ENCODE measurements around the gene SLC24A5. TPM values are rescaled to one million over a fixed set of nuclear protein-coding genes. Genes with fewer than 3 reads are reported as not detected.

SLC24A5 gene
- total RNA-seq, 1 experiment from 2014 or later, result not detected

DNA sequence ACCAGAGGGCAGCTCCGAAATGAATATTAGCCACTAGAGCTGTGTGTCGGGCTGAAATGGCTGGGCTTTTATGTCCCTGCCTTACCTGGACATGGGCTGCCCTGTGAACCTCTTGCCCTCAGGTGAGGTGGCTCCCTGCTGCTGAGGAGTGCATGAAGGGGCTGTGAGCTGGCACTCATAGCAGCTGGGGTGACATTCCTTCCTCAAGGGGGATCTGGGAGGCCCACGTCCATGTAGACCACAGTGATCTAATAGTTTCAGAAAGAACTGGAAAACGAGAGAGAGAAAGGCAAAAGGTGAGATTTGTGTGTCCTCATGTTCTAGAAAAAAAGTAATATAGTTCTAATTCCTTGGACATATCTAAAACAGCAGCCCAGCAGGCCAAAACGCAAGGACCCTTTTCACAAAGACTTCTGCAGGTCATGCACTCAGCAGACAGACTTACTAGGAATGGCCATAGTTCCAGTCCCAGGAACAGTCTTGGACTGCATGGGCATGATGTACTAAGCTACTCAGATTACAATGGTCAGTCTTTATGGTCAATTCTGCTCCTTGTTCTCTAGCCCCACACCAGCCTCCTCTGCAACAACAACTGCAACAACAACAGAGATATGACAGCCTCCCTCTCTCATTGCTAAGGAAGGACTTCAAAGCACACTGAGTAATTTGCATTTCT, 10.8 kb upstream of the SLC24A5 start:
- DNase-seq (ENCODE audit: low spot score), result no peak

DNA sequence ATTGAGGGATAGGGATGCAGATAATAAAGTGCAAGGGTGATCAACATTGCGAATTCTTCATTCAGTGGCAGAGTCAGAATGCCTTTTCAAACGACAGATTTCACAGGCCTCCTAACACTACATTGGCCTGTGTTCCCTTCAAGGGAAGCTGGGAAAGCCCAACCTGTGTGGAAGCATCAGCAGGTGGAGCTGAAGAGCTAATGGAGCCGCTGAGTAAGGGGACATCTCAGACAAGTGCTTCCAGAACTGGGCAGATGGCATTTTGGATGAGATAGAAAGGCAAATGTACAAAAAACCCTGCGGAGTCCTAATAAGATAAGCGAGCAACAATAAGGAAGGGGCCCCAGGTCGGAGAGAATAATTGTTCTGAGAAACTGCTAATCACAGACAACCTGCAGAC, 8.5 kb upstream of the SLC24A5 start:
- DNase-seq (ENCODE audit: low spot score), result no peak

DNA sequence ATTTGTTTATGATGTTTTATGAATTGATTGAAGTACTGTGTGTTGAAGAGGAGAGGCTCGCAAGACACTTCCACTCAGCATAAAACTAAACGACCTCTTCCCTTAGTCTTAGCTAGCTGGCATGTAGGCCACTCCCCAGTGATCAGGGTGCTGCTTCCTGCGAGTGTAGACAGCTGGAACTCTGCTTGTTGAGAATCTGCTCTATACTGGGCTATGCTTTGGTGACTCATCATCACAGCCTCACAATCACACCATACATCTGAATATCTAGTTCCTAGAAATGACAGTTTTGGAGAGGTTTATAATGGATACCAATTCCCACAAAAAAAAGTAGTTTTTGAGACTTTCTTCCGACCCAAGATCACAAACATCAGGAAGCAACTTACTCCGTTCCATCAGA, 1.5 kb upstream of the SLC24A5 start:
- no peak for DNase-seq (ENCODE audit: low spot score)

DNA sequence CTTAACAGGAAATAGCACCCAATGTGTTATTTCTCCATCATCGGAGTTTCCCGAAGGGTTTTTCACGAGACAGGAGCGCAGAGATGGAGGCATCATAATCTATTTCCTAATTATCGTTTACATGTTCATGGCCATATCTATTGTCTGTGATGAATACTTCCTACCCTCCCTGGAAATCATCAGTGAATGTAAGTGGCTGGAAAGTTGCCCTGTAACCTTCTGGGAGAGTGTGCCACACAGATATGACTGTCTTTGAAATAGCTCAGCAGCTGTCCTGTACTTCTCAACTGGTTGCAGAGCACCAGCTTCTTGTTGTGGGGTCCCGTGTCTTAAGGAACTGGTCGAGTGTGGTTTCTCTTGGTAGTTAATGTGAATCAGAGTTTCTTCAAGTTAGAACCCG, 1.1 kb downstream of the SLC24A5 start:
- no peak for DNase-seq (ENCODE audit: low spot score)

DNA sequence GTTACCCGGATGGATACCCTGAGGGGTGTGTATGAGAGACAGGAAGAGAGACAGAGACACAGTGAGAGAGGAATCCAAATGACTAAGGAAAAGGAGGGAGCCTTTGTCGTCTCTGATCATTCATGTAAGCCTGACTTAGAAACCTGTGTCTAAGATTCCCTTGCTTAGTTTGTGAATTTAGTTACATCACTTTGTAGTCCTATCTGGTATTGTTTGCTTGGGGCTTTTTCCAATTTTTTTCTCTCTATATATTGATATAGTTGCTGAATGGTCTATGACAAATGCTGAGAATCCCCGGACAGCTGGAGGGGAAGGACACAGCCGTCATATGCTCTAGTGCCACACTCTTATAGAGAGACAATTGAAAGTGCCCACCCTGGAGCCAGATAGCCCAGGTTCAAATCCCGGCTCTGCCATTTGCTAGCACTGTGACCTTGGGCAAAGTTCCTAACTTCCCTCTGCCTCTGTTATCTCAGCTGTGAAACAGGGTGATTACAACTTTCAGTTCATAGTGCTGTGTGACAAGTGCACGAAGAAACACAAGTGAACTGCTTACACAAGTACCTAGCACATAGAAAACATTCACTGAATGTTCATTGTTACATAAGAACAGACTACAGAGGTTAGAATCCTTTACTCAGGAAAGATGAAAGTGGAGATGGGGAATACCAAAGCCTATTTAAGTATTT, 6.0 kb downstream of the SLC24A5 start:
- DNase-seq (ENCODE audit: low spot score), result no peak

DNA sequence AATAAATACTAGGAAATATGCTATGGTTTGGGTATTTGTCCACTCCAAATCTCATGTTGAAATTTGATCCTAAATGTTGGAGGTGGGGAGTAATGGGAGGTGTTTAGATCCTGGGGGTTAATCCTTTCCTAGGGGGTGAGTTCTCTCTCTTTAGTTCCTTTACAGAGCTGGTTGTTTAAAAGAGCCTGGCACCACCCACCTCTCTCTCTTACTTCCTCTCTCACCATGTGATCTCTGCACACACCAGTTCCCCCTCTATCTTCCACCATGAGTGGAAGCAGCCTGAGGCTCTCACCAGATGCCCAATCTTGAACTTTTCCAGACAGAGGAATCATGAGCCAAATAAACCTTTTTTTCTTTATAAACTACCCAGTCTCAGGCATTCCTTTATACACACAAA, 10.5 kb downstream of the SLC24A5 start:
- no peak for DNase-seq (ENCODE audit: low spot score)

DNA sequence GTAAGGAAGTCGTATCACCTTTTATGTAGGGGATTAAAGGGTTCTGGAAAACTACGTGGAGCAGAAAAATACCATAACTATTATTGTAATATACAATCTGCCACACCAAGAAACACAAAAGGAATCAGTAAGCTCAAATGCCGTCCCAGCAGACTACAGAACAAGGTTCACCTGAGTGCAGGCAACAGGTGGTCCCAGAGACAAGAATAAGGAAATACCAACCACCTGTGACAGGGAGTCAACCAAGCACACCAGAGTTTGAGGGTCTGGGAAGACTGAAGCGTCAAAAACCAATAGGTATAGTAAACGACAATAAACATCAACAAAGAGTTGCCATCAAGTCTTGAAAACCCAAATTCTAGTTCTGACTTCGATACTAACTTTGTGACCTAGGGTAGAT, 12.1 kb downstream of the SLC24A5 start:
- no peak for DNase-seq (ENCODE audit: low spot score)

DNA sequence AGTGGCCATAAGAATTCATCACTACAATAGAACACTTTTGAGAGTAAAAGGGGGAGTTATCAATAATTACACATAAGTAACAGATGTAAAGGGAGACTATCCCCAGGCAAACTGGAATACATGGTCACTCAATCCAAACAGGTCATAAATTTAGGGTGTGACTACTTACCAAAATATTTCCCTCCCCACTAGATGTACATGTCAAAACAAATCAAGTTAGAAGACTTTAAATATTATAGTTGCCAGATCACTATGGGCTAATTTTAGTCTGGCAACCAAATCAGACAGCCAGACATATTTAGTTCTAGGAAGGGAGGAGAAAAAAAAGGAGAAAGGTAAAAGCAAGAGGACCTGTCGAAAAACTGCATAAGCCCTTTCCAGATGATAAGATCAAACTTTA, 23.1 kb downstream of the SLC24A5 start:
- DNase-seq (ENCODE audit: low spot score), result no peak

DNA sequence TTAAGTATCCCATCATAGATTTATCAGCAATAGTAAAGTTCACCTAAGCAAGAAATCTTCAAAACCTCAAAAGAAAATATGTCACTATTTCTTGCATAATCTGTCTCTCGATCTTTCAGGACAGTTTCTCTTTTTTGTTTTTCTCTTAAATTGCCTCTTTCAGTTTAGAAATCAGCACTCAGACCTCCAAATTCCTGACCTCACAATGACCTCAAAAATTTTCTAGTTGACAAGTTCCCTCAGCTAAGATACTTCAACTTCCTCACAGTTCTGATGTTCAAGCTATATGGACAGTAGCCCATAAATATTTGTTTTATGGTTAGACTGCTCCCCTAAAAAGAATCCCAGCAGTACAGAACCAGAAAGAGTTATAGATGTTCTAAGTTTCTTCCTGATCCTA, 24.1 kb downstream of the SLC24A5 start:
- DNase-seq (ENCODE audit: low spot score), result no peak

DNA sequence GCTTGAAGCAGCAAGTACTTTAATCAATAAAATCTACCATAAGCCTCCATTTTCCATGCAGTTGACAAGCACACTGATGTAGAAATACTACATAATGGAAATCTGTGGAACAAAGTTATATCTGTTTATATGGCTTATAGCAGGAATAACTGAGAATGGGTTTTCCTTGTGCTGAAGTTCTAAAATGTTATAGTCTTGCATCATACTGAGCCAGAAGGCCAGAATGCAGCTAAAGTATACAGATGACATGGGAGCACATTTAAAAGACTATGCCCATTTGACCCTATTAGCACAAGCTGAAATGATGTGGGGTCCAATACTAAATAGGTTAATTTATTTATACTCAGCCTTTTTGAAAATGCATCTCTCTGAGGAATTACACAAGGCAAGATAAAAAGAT, 25.1 kb downstream of the SLC24A5 start:
- no peak for DNase-seq (ENCODE audit: low spot score)

DNA sequence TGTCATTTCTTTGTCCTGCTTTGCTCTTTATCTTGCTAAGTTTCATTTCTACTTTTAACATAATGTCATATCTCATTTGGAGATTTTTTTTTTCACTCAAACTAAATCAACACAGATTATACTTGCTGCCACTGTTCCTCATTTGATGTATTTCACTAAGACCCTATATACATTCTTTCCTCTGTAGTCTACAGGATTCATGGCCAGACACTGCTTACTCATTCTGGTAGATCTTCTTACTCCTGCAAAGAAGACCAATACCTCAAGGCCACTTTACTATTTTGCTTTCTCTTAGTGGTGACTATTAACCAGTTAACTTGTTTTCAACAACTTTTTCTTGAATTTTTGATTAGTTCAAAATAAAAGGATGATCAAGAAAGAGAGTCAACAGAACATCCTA, 26.6 kb downstream of the SLC24A5 start:
- DNase-seq (ENCODE audit: low spot score), result no peak

DNA sequence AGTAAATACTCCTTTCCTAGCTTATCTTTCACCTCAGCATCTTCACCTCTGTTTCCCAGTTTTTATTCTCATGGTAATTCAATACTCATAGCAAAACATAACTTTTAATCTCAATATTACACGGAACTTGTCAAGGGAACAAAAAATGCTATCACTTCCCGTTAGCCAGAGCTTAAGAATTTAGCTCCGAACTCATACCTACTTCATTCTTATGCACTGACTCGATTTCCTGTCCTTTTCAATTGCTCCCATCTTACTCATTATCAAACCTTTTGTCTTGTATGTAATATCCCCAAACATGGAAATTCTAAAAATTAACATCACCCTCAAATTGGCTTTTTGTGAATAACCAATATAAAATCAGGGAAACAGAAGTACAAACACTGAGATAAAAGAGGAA, 29.1 kb downstream of the SLC24A5 start:
- DNase-seq (ENCODE audit: low spot score), result no peak

DNA sequence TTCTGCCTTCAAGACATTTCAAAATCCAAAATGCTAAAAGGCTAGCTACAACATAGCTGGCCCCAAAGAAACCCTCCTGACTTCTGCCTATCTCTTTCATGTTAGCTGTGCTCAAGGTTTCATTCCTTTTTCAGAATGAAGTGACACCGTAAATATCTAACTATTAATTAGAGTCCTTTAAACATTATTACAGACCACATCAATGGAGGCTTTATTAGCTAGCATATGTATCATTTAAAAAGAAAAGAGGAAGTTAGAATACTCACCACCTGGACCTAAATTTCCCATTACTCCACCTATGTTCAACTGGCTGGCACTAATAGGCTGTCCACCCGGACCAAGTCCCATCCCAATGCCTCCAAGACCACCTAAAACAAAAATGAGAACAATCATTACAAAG, 32.7 kb downstream of the SLC24A5 start:
- no peak for DNase-seq (ENCODE audit: low spot score)

DNA sequence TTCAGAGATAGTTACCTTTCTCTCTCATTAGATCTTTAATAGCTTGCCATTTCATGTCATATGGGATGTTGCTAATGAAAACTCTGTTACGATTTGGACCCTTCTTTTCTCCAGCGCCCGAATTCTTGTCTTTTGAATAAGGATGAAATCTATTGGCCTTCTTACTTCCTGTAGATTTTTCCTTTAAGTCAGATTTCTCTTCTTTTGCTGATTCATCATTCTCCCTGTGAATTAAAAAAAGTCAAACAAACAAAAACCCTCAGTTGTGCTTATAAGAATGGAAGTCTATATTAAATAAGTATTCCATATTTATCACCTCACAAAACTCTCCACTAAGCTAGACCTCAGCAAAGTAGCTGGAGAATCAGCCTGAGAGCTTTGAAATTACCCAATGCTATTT, 47.8 kb downstream of the SLC24A5 start:
- DNase-seq (ENCODE audit: low spot score), result no peak

DNA sequence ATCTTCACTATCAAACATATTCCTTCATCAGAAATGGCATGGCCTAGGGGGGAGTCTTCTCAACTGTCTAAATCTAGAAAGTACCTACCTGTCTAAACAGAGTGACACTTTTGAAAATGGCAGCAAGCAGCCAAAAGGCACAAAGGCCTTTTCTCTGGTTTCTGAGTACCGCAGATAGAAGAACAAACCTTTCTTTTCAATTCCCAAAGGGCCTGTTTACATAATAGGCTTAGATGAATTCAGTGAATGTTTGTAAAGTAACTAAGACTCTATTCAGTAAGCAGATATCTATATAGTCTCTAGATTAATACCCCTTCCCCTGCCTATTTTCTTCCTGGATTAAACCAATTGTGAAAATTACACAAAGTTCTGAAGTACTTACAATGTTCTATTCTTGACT, 50.2 kb downstream of the SLC24A5 start:
- DNase-seq (ENCODE audit: low spot score), result no peak

DNA sequence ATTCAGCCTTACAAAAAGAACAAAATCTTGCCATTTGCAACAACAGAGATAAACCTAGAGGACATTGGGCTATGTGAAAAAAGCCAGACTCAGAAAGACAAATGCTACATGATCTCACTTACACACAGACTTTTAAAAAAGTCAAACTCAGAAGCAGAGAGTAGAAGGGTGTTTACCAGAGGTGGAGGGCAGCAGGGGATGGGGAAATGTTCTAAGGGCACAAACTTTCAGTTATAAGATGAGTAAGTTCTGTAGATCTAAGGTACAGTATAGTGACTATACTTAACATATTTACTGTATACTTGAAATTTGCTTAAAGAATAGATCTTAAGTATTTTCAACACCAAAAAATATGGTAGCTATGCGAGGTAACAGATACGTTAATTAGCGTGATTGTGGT, 54.3 kb downstream of the SLC24A5 start:
- DNase-seq (ENCODE audit: low spot score), result no peak

DNA sequence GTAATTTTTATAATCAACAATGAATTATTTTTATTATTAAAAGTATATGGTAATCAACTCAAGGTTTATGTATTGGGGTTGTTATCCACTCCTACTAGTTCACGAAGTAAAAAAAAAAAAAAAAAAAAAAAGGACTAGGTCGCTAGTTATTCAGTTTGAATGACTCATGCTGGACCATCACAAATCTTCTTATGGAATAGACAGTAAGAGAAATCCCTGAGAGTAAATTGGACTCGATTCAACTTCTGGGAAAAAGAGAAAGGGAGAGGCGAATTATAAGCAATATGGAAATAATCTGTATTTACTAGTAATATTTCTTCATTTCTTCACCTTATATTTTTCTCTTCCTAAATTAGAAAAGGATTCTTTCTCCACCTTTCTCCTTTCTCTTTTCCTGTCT, 55.3 kb downstream of the SLC24A5 start:
- DNase-seq (ENCODE audit: low spot score), result no peak

DNA sequence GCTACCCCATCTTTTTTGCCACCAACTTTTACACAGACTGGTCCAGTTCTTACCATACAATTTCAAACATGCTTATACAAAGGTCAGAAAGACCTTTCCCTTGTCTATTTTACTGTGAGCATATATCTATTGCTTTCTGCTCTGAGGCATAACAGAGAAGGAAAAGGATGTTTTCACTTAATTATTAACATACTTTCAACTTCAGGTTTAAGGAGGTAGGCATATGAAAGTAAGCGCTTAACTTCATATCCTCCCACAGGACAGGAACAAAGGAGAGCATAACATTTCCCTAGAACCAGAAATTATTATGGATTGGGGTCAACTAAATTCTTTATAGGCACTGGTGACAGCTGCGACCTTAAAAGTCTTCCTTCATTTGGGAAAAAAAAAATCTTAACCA, 56.2 kb downstream of the SLC24A5 start:
- no peak for DNase-seq (ENCODE audit: low spot score)

DNA sequence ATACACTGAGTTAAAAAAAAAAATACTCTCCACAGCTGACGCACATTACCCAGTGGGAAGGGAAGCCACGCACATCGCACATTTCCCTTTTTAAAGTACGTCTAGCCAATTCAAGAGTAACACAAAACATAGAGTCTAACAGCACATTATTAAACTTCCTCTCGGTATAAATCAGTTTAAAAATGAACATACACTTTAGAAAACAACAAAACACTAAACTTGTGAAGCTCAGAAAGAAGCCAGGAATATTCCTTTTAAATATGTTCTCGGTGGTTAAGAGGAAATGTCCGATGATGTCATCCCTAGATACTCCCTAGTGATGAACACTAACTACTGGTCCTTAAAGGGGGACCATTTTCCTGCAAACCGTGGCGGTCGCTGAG, 56.6 kb downstream of the SLC24A5 start:
- peak; percentile 24 for DNase-seq (ENCODE audit: low spot score)

DNA sequence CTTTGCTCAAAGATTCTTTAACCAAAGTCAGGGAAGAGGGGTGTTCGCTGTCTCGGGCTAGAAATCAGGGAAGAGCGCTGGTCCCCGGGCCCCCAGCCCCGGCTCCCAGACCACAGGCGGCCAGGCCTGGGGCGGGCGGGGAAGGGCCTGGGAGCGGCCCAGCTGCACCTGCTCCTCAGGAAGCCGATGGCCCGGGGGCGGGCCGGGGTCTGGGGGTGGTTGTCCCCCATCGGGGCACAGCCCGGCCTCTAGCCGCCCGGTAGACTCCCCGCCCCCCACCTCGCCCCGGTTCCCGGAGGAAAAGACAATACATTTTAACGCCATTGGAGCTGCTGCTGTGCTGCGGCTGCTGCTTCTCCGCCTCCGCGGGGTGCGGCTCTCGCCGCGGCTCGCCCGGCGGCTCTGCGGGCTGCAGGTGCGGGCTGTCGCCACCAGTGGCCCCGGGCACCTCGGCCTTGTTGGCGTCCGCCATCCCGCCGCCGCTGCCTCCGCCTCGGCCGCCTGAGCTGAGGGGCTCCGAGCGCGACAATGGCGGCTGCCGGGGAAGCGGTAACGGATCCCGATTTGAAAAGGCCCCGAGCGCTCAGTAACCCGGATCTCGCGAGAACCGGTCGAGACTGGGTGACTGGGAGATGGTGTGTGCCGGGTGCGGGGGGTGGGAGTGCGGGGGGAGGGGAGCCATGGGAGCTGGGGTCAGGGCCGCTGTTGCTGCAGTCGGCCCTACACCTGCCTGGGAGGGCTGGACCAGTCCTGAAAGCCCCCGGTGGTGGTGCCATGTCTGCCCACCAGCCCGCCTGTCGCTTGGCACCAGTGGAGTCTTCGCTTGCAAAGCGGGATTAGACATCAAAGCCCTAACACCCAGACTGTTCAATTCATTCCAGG, 57.2 kb downstream of the SLC24A5 start, which contains the start of gene MYEF2:
MYEF2 (minus strand) TSS at position 530 of the 882 bp plus-strand sequence; CDS start at position 472, 58 bp downstream.
- peak; percentile 14 for DNase-seq (ENCODE audit: low spot score)

DNA sequence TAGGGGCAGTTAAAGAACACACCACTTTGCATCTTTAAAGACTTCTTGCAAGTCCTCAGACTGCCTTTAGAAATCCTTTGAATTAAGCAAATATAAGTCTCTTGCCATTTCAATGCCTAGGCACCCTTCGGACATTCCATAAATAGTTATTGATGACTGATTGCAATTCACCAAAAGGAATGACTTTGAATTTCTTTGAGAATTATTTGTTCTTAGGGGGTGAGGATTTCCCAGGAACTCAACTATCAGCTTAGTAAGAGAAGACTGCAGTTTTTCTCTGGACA, 57.8 kb downstream of the SLC24A5 start:
- no peak for DNase-seq (ENCODE audit: low spot score)

DNA sequence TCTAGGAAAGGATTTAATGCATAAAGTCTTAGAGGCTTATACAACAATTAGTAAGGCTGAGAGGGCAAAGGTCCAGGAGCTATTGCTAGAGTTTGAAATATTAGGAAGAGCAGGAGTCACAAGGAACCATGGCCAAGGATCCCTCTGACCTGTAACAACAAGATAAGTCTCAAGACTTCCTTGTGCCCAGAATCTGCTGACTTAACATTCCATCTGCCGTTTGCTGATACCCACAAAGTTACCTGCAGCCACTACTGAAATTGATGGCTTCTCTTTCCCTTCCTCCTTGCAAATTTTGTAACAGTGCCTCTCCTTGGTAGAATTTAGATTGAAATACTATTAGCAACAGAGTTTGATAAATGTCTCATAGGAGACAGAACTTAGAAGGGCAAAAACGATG, 62.0 kb downstream of the SLC24A5 start:
- no peak for DNase-seq (ENCODE audit: low spot score)

DNA sequence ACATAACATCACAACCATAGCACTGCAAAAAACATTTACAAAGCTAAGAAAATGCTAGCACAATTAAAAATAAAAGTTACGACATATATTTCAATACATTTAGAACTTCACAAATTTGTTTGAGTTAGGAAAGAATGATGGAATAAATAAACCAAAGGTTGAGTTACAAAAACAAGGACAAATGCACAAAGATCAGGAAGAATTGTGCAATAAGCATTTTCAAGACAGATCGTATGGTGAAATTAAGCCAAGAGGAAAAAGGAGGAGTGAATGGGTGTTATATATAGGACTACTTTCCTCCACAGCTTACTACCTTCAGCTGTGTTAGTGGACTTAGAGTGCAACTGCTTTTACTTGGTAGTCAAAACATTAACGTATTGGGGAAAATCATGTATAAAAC, 64.7 kb downstream of the SLC24A5 start:
- DNase-seq (ENCODE audit: low spot score), result no peak
